ENCODE data around the gene MARS1. TPM values are rescaled to one million over a fixed set of nuclear protein-coding genes. Genes with fewer than 3 reads are reported as not detected.

Gene MARS1
- total and polyA plus RNA-seq, 2 donors, result 55.1 to 59.9 TPM

GRCh38 chr12:57461917-57462250, 26.0 kb upstream of the MARS1 start:
- under 1% methylated on average over 9 of the region's 9 CpGs for WGBS
- no peak for DNase-seq (ENCODE audit: extremely low spot score)

DNA sequence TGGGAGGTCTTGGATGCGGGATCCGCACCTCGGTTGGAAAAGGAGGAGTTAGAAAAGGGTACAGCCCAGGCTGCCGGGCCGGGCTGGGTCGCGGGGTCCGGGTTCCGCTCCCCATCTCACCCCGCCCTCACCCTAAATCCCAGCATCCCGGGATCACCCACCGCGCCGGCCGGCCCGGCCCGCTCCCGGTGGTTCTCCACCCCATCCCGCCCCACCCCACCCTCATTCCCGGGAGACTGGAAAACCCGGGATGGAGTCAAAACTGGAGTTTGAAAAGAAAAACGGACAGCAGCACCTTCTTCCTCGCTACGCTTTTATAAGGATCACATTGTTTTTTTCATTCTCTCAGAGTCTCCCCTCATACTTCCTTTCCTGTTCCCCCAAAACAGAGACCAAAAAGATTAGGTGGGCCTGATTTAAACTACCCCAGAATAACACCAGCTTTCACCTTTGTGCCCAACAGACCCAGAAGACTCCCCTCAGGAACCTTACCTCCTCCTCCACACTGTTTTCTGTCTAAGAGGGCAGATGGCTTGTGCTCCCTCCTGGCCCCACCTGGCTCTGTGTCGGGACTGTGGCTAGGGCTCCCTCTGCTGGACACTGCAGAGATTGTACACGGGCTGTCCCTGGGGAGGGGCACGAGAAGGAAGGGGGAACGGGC, 25.5 kb upstream of the MARS1 start:
- Histone ChIP-seq H3K4me3 (ENCODE audit: low read depth, low read length) (peak overlapping the region; percentile 61), H3K27ac (ENCODE audit: low read depth) (peak overlapping the region; percentile 75), H3K36me3 (ENCODE audit: insufficient read depth) (no peaks in the 10 kb centered on the region), H3K4me1 (ENCODE audit: insufficient read depth) (no peaks in the 10 kb centered on the region)
- DNase-seq (ENCODE audit: extremely low spot score), result peak; percentile 80
- WGBS, result under 1% methylated on average over 28 of the region's 28 CpGs

More at GRCh38 chr12:57461917-57462250, 26.0 kb upstream of the MARS1 start:
- Histone ChIP-seq H3K4me1 (ENCODE audit: insufficient read depth) (no peaks in the 10 kb centered on the region), H3K36me3 (ENCODE audit: insufficient read depth) (no peaks in the 10 kb centered on the region), H3K27ac (ENCODE audit: low read depth) (peak overlapping the region; percentile 75), H3K4me3 (ENCODE audit: low read depth, low read length) (peak overlapping the region; percentile 61)

GRCh38 chr12:57462912-57463253, 25.0 kb upstream of the MARS1 start:
- Histone ChIP-seq H3K4me1 (ENCODE audit: insufficient read depth) (no peaks in the 10 kb centered on the region), H3K27ac (ENCODE audit: low read depth) (no peak overlapping the region), H3K4me3 (ENCODE audit: low read depth, low read length) (no peak overlapping the region), H3K36me3 (ENCODE audit: insufficient read depth) (no peaks in the 10 kb centered on the region)
- DNase-seq (ENCODE audit: extremely low spot score), result no peak
- 28% methylated on average over 5 of the region's 5 CpGs for WGBS

GRCh38 chr12:57464569-57464968, 23.3 kb upstream of the MARS1 start:
- Histone ChIP-seq H3K4me3 (ENCODE audit: low read depth, low read length) (no peak overlapping the region), H3K4me1 (ENCODE audit: insufficient read depth) (no peaks in the 10 kb centered on the region), H3K36me3 (ENCODE audit: insufficient read depth) (no peaks in the 10 kb centered on the region), H3K27ac (ENCODE audit: low read depth) (no peak overlapping the region)
- no peak for DNase-seq (ENCODE audit: extremely low spot score)
- WGBS, result 94% methylated on average over 12 of the region's 12 CpGs

DNA sequence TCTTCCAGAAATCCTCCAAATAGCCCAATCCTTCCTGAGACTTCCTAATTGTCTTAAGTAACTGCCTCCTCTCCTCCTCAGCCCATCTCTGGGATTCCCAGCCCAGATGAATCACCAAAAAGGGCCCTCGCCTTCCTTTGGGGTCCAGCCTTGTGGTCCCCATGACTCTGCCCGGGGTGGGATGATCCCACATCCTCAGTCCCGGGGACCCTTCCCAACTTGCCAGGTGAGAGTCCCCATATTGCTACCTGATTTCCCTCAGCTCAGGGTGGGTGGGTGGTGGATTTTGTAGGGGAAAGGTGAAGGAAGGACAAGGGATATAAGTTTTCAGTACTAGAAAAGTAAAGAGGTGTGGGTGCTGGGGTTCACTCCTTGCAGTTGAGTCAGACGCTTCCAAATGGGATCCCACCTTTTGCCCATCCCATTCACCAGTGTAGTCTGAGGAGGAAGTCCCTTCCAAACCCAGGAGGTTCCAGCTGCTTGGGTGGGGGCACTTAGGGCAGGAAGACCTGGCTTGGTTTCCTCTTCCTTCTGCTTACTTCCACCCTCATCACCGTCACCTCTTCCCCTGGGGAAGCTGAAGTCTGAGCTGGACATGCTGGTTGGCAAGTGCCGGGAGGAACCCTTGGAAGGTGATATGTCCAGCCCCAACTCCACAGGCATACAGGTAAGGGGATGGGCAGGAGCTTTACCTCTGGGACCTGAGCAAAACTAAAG, 22.7 kb upstream of the MARS1 start:
- Histone ChIP-seq H3K4me3 (ENCODE audit: low read depth, low read length) (no peak overlapping the region), H3K36me3 (ENCODE audit: insufficient read depth) (no peaks in the 10 kb centered on the region), H3K27ac (ENCODE audit: low read depth) (no peak overlapping the region), H3K4me1 (ENCODE audit: insufficient read depth) (no peaks in the 10 kb centered on the region)
- 87% methylated on average over 6 of the region's 6 CpGs for WGBS
- DNase-seq (ENCODE audit: extremely low spot score), result no peak

DNA sequence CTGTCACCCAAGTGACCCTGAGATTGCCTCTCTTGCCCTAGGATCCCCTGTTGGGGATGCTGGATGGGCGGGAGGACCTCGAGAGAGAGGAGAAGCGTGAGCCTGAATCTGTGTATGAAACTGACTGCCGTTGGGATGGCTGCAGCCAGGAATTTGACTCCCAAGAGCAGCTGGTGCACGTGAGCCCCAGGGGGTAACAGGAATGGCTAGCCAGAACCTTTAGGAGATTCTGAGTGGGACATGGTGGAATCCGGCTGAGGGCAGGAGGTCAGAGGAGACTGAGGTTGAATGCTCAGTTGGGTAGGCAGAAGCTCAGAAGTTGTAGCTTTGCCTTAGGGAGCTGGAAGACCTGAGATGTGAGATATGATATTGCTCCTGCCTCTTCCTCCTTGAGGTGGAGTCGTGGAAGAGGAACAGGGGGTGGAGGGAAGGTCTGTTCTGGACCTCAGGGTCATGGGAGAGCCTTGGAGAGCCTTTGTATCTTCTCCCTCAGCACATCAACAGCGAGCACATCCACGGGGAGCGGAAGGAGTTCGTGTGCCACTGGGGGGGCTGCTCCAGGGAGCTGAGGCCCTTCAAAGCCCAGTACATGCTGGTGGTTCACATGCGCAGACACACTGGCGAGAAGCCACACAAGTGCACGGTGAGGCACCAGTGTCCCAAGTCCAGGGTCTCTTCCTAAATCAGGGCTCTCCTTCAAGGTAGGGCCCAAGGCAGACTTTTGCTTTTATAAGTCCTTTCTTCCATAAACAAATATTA, 21.9 kb upstream of the MARS1 start:
- Histone ChIP-seq H3K36me3 (ENCODE audit: insufficient read depth) (no peaks in the 10 kb centered on the region), H3K4me1 (ENCODE audit: insufficient read depth) (no peaks in the 10 kb centered on the region), H3K27ac (ENCODE audit: low read depth) (no peak overlapping the region), H3K4me3 (ENCODE audit: low read depth, low read length) (no peak overlapping the region)
- WGBS, result 81% methylated on average over 14 of the region's 14 CpGs
- no peak for DNase-seq (ENCODE audit: extremely low spot score)

DNA sequence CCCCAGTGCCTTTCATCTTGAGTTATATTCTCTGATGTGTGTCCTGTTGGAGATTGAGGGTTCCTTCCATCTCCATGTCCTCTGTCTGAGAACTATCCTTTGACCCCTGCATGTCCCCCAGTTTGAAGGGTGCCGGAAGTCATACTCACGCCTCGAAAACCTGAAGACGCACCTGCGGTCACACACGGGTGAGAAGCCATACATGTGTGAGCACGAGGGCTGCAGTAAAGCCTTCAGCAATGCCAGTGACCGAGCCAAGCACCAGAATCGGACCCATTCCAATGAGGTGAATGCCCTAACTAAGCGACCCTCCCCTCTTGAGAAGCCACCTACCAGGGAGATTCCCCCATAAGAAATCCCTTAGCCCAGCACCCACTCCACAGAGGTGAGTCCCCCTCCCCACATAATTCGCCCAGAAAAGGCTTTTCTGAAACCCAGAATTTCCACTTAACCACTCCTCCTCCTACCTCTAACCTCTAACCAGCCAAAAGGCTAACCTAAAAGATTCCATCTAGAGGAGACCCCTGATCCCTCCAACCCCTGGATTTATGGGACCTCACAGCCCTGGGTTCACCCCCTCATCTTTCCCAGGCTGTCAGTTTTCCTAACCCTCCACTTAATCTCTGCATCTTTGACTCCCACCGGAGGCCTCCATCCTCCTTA, 20.5 kb upstream of the MARS1 start:
- no peak for DNase-seq (ENCODE audit: extremely low spot score)
- H3K4me3 ChIP-seq (ENCODE audit: low read depth, low read length), result no peak overlapping the region
- H3K36me3 ChIP-seq (ENCODE audit: insufficient read depth), result no peaks in the 10 kb centered on the region
- no peaks in the 10 kb centered on the region for H3K4me1 ChIP-seq (ENCODE audit: insufficient read depth)
- 90% methylated on average over 12 of the region's 12 CpGs for WGBS
- no peak overlapping the region for H3K27ac ChIP-seq (ENCODE audit: low read depth)

- 82% methylated on average over 11 of the region's 11 CpGs for WGBS
- Histone ChIP-seq H3K4me3 (ENCODE audit: low read depth, low read length) (no peak overlapping the region), H3K36me3 (ENCODE audit: insufficient read depth) (no peaks in the 10 kb centered on the region), H3K4me1 (ENCODE audit: insufficient read depth) (no peaks in the 10 kb centered on the region), H3K27ac (ENCODE audit: low read depth) (no peak overlapping the region)
- DNase-seq (ENCODE audit: extremely low spot score), result no peak
These were observed 20.0 kb upstream of the MARS1 start for GRCh38 chr12:57467915-57468314.

DNA sequence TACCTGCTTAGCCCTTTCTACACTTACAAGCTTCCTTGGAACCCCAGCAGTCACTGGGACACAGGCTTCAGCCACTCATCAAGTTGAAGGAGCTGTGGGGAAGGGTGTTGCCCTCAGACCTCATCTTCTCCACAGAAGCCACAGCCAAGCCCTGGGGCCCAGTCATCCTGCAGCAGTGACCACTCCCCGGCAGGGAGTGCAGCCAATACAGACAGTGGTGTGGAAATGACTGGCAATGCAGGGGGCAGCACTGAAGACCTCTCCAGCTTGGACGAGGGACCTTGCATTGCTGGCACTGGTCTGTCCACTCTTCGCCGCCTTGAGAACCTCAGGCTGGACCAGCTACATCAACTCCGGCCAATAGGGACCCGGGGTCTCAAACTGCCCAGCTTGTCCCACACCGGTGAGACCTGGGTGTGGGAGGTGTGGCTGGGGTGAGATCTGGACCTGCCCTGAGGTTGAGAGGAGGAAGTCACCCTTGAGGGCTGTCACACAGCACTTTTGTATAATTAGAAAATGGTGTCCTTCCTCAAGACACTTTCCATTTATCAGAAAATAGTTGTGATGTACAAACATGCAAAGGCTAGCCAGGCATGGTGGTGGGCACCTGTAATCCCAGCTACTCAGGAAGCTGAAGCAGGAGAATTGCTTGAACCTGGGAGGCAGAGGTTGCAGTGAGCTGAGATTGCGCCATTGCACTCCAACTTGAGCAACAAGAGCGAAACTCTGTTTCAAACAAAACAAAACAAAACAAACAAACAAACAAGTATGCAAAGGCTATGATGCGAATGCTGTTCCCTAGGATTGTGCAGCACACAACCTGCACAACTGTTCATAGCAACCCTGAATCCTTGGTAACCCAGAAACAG, 18.3 kb upstream of the MARS1 start:
- DNase-seq (ENCODE audit: extremely low spot score), result no peak
- 85% methylated on average over 10 of the region's 10 CpGs for WGBS
- Histone ChIP-seq H3K4me3 (ENCODE audit: low read depth, low read length) (no peak overlapping the region), H3K27ac (ENCODE audit: low read depth) (no peak overlapping the region), H3K36me3 (ENCODE audit: insufficient read depth) (no peaks in the 10 kb centered on the region), H3K4me1 (ENCODE audit: insufficient read depth) (no peaks in the 10 kb centered on the region)

DNA sequence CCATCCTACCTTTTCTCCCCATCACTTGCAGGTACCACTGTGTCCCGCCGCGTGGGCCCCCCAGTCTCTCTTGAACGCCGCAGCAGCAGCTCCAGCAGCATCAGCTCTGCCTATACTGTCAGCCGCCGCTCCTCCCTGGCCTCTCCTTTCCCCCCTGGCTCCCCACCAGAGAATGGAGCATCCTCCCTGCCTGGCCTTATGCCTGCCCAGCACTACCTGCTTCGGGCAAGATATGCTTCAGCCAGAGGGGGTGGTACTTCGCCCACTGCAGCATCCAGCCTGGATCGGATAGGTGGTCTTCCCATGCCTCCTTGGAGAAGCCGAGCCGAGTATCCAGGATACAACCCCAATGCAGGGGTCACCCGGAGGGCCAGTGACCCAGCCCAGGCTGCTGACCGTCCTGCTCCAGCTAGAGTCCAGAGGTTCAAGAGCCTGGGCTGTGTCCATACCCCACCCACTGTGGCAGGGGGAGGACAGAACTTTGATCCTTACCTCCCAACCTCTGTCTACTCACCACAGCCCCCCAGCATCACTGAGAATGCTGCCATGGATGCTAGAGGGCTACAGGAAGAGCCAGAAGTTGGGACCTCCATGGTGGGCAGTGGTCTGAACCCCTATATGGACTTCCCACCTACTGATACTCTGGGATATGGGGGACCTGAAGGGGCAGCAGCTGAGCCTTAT, 17.4 kb upstream of the MARS1 start:
- no peak overlapping the region for H3K4me3 ChIP-seq (ENCODE audit: low read depth, low read length)
- H3K27ac ChIP-seq (ENCODE audit: low read depth), result no peak overlapping the region
- 92% methylated on average over 14 of the region's 14 CpGs for WGBS
- H3K36me3 ChIP-seq (ENCODE audit: insufficient read depth), result no peaks in the 10 kb centered on the region
- DNase-seq (ENCODE audit: extremely low spot score), result no peak
- no peaks in the 10 kb centered on the region for H3K4me1 ChIP-seq (ENCODE audit: insufficient read depth)

- Histone ChIP-seq H3K36me3 (ENCODE audit: insufficient read depth) (no peaks in the 10 kb centered on the region), H3K4me3 (ENCODE audit: low read depth, low read length) (no peak overlapping the region), H3K4me1 (ENCODE audit: insufficient read depth) (no peaks in the 10 kb centered on the region), H3K27ac (ENCODE audit: low read depth) (no peak overlapping the region)
- WGBS, result 88% methylated on average over 4 of the region's 4 CpGs
- DNase-seq (ENCODE audit: extremely low spot score), result no peak
These were observed 16.8 kb upstream of the MARS1 start for GRCh38 chr12:57470970-57471656.

GRCh38 chr12:57471661-57472060, 16.2 kb upstream of the MARS1 start:
- Histone ChIP-seq H3K36me3 (ENCODE audit: insufficient read depth) (no peaks in the 10 kb centered on the region), H3K4me1 (ENCODE audit: insufficient read depth) (no peaks in the 10 kb centered on the region), H3K27ac (ENCODE audit: low read depth) (no peak overlapping the region), H3K4me3 (ENCODE audit: low read depth, low read length) (no peak overlapping the region)
- 86% methylated on average over 3 of the region's 3 CpGs for WGBS
- no peak for DNase-seq (ENCODE audit: extremely low spot score)
